ENCODE measurements around the gene CD24. TPM values are rescaled to one million over a fixed set of nuclear protein-coding genes. Genes with fewer than 3 reads are reported as not detected.
"Not testable (repeated sequence)": the region's sequence is repeated elsewhere in the genome, so short reads cannot be mapped to it uniquely, and the experiment has no call there.

CD24 gene
- total RNA-seq, 4 donors from 2014 or later = 3.1 to 116 (median 5.3) TPM

DNA sequence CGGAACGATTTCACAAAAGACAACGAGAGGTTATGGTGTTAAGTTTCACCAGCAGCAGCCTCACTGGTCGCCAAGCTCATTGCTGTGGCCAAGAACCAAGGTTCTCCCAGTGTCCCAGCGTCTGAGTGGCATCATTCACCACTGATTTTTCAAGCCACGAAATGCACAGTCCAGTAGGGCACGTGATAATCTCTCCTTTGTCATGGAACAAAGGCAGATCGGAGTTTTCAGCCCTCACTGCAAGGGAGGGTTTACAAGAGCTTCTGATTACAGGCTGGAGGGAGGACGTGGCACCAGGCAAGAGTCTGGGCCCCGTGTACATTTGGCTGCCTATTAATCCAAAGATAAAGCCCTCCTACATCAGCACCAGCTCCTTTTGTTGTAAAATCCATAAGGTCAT, 2.0 kb downstream of the CD24 start:
- Histone ChIP-seq H3K4me3 (no peak overlapping the region), H3K27ac (no peak overlapping the region), H3K36me3 (no peaks in the 10 kb centered on the region), H3K27me3 (peaks cover 88% of the 10 kb centered on the region), H3K9me3 (no peaks in the 10 kb centered on the region), H3K4me1 (peaks cover 0 to 28% (median 15%) of the 10 kb centered on the region in 3 donors)
- TF ChIP-seq POLR2A (IDR thresholded peaks at IDR 0.05) (no peak), POLR2AphosphoS5 (IDR thresholded peaks at IDR 0.05) (no peak), EP300 (IDR thresholded peaks at IDR 0.05) (no peak)
- TF ChIP-seq, protein P1, sequence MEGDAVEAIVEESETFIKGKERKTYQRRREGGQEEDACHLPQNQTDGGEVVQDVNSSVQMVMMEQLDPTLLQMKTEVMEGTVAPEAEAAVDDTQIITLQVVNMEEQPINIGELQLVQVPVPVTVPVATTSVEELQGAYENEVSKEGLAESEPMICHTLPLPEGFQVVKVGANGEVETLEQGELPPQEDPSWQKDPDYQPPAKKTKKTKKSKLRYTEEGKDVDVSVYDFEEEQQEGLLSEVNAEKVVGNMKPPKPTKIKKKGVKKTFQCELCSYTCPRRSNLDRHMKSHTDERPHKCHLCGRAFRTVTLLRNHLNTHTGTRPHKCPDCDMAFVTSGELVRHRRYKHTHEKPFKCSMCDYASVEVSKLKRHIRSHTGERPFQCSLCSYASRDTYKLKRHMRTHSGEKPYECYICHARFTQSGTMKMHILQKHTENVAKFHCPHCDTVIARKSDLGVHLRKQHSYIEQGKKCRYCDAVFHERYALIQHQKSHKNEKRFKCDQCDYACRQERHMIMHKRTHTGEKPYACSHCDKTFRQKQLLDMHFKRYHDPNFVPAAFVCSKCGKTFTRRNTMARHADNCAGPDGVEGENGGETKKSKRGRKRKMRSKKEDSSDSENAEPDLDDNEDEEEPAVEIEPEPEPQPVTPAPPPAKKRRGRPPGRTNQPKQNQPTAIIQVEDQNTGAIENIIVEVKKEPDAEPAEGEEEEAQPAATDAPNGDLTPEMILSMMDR (IDR thresholded peaks at IDR 0.05) = no peak
- WGBS, 2 donors (ENCODE audit: low coverage in 1 of 2) = 28 to 33% methylated on average over 8 to 9 of the region's 10 CpGs
- no peak for ATAC-seq

DNA sequence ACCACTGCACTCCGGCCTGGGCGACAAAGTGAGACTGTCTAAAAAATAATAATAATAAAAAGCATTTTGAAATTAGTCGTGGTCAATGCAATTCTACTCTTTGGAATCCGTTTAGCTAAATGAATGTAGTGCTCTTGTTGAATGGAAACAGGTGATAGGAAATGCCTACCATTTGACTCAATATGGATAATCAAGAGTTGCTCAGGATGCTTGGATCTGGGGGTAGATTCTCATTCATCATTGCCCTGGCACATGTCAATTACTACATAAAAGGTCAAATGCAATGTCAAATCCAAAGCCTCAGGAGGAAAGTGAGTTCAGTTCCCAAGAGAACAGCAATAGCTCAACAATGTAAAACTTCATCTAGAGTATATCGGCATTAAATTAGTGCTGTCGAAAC, 3.8 kb downstream of the CD24 start:
- peaks cover 81% of the 10 kb centered on the region for H3K27me3 ChIP-seq
- H3K36me3 ChIP-seq, H3K9me3 ChIP-seq, ATAC-seq, H3K4me3 ChIP-seq, H3K27ac ChIP-seq: not testable (repeated sequence)
- WGBS, 2 donors (ENCODE audit: low coverage in 1 of 2) = 98 to 100% methylated on average over 4 to 5 of the region's 6 CpGs
- H3K4me1 ChIP-seq = peaks cover 0 to 27% (median 15%) of the 10 kb centered on the region in 3 donors

DNA sequence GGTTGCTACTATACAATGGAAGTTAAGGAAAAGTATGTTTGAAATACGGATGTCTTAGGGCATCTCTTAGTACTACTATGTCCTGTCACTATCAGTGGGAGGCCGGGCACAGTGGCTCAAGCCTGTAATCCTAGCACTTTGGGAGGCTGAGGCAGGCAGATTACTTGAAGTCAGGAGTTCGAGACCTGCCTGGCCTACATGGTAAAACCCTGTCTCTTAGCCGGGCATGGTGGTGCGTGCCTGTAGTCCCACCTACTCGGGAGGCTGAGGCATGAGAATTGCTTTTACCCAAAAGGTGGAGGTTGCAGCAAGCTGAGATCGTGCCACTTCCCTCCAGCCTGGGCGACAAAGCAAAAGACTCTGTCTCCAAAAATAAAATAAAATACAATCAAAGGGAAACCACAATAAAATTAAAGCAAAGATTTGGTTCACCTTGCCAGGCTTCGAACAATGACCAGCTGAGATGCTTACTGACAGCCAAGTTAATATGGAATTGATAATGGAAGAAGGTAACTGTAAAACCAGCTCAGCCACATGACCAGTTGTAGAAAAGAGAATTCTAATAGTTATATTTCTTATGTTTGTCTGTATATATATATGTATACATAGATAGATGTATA, 6.5 kb downstream of the CD24 start:
- Histone ChIP-seq H3K27me3 (peaks cover 54% of the 10 kb centered on the region), H3K36me3 (no peaks in the 10 kb centered on the region)

DNA sequence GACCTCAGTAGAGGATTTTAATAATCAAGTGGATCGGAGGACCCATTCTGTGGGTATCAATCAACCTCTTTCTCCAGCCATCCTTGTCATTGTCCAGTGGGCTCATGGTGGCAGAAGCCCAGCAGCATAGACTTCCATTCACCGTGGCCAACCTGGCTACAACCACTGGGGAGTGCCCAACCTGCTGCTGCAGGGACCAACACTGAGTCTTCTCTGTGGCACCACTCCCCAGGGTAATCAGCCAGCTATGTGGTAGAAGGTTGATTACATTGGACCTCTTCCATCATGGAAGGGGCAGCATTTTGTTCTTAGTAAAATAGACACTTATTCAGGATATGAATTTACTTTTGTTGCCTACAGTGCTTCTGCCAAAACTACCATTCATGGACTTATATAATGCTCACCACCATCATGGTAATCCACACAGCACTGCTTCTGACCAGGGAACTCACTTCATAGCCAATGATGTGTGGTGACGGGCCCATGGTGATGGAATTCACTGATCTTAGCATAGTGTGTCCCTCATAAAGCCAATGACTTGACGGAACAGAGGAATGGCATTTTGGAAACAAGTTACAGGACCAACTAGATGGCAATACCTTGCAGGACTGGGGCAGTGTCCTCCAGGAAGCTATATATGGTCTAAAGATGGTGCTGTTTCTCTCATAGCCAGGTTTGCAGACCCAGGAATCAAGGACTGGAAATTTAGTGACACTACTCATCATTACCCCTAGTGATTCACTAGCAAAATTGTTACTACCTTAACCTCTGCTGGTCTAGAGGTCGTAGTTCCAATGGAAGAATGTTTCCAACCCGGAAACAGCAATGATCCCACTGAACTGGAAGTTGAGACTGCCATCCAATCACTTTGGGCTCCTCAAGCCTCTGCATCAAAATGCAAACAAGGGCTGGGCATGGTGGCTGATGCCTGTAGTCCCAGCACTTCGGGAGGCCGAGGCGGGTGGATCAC, 7.6 kb downstream of the CD24 start:
- H3K4me1 ChIP-seq = no peaks in the 10 kb centered on the region
- ATAC-seq = no peak
- H3K9me3 ChIP-seq = no peaks in the 10 kb centered on the region
- WGBS, 2 donors (ENCODE audit: low coverage in 1 of 2) = 73 to 85% methylated on average over 3 to 5 of the region's 9 CpGs
- no peak for TF ChIP-seq POLR2A (IDR thresholded peaks at IDR 0.05)
- H3K27ac ChIP-seq = no peak overlapping the region
- H3K4me3 ChIP-seq = no peak overlapping the region
- no peaks in the 10 kb centered on the region for H3K36me3 ChIP-seq
- peaks cover 43% of the 10 kb centered on the region for H3K27me3 ChIP-seq

More for the DNA sequence above, 6.5 kb downstream of the CD24 start:
- TF ChIP-seq EP300 (IDR thresholded peaks at IDR 0.05) (no peak), POLR2A (IDR thresholded peaks at IDR 0.05) (no peak), POLR2AphosphoS5 (IDR thresholded peaks at IDR 0.05) (no peak)
- TF ChIP-seq, protein P1 (IDR thresholded peaks at IDR 0.05) = no peak
- H3K4me1 ChIP-seq = no peaks in the 10 kb centered on the region
- H3K4me3 ChIP-seq = no peak overlapping the region
- 81 to 94% methylated on average over 2 to 3 of the region's 9 CpGs for WGBS, 2 donors (ENCODE audit: low coverage in 1 of 2)
- no peaks in the 10 kb centered on the region for H3K9me3 ChIP-seq
- no peak for ATAC-seq
- H3K27ac ChIP-seq = no peak overlapping the region

DNA sequence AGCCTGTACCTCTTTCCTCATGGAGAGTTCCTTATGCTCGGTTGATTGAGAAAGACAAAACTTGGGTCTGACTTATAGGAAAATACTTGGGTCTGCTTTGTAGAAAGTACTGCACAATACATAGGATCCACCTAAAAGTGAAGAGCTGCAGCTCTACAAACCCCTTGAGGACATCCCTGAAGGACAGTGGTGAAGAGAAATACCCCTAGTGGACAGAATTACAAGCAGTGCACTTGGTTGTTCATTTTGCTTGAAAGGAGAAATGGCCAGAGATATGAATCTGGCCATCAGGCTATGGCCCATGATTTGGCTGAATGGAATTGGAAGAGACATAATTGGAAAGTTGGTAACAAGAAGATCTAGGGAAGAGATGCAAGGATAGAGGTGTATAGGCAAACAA, 8.3 kb downstream of the CD24 start:
- WGBS, 2 donors (ENCODE audit: low coverage in 1 of 2) = 100% methylated on average over 1 of the region's 1 CpG; no CpG with 5 or more reads in 1 of the 2 donors
- no peak for TF ChIP-seq POLR2A (IDR thresholded peaks at IDR 0.05)
- no peak overlapping the region for H3K4me3 ChIP-seq
- H3K27ac ChIP-seq = no peak overlapping the region
- no peaks in the 10 kb centered on the region for H3K9me3 ChIP-seq
- H3K27me3 ChIP-seq = peaks cover 37% of the 10 kb centered on the region
- no peaks in the 10 kb centered on the region for H3K36me3 ChIP-seq
- no peak for ATAC-seq
- H3K4me1 ChIP-seq = no peaks in the 10 kb centered on the region

DNA sequence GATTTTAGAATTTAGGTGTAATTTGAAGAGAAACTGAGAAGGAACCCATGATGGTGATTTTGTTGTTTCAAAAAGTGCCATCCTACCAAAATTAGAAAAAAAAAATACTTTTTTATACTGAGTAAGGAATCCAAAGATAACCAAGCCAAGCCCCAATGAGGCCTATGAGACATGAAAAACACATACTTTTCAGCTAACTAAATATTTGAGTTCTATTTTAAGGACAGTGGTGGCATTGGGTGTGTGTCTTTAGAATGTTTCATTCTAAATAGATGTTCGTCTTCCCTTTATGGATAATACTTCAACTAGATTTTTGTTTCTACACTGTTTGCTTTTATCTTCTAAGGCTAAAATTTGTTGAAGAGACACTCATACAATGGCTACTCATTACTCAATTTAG, 9.6 kb downstream of the CD24 start:
- H3K27ac ChIP-seq = no peak overlapping the region
- ATAC-seq = no peak
- peaks cover 29% of the 10 kb centered on the region for H3K27me3 ChIP-seq
- 59 to 67% methylated on average over 1 of the region's 1 CpG for WGBS, 2 donors (ENCODE audit: low coverage in 1 of 2)
- H3K4me1 ChIP-seq = no peaks in the 10 kb centered on the region
- H3K4me3 ChIP-seq = no peak overlapping the region
- TF ChIP-seq POLR2A (IDR thresholded peaks at IDR 0.05) (no peak), EP300 (IDR thresholded peaks at IDR 0.05) (no peak), POLR2AphosphoS5 (IDR thresholded peaks at IDR 0.05) (no peak)
- TF ChIP-seq, protein P1 (IDR thresholded peaks at IDR 0.05) = no peak
- H3K36me3 ChIP-seq = no peaks in the 10 kb centered on the region
- H3K9me3 ChIP-seq = no peaks in the 10 kb centered on the region

All from gastroesophageal sphincter (tissue), 4 donors.